Measurements from ENCODE around the gene CCDC70. TPM values are rescaled to one million over a fixed set of nuclear protein-coding genes. Genes with fewer than 3 reads are reported as not detected.

The CCDC70 gene
- total RNA-seq, 2 donors from 2014 or later = not detected

DNA sequence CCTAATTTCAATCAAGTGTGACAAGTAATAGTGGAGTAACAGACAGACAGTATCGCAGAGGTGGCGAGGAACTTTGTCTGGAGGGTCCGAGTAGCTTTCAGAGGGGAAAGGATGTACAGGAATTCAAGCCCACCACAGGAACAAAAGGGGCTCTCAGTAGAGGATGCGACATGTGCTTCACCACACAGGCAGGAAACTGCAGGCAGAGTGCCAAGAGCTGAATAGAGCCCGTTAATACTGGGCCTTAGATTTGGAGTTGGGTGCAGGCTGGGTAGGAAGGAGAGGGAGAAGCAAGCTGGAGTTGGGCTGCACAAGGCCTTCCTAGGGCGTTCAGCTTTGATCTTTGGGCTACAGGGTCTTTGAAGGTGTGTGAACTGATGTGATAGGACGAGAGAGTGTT, 1.2 kb downstream of the CCDC70 start:
- TF ChIP-seq CTCF (IDR thresholded peaks at IDR 0.05) = no peak
- DNase-seq (ENCODE audit: low spot score) = no peak
- Histone ChIP-seq H3K4me1 (ENCODE audit: control insufficient read depth in 1 of 2, low read depth in 2 of 2) (no peaks in the 10 kb centered on the region), H3K4me3 (no peak overlapping the region), H3K9me3 (no peaks in the 10 kb centered on the region), H3K27me3 (replicated peaks; ENCODE audit: insufficient read depth) (no peaks in the 10 kb centered on the region), H3K27ac (no peak overlapping the region), H3K36me3 (no peaks in the 10 kb centered on the region)
- ATAC-seq (ENCODE audit: insufficient number of reproducible peaks, low FRiP score, low read depth) = no peak

DNA sequence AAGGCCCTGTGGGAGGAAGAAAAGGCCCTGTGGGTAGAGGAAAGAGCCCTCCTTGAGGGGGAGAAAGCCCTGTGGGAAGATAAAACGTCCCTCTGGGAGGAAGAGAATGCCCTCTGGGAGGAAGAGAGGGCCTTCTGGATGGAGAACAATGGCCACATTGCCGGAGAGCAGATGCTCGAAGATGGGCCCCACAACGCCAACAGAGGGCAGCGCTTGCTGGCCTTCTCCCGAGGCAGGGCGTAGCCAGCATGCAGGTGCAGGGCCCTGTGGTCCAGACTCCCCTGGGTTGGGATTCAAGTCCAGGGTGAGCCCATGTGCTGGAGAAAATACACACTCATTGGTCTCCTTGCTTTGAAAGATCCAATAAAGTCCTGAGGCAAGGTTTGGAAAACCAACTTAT, 4.1 kb downstream of the CCDC70 start:
- no peak for TF ChIP-seq CTCF (IDR thresholded peaks at IDR 0.05)
- Histone ChIP-seq H3K27me3 (replicated peaks; ENCODE audit: insufficient read depth) (no peaks in the 10 kb centered on the region), H3K36me3 (no peaks in the 10 kb centered on the region), H3K4me1 (ENCODE audit: control insufficient read depth in 1 of 2, low read depth in 2 of 2) (no peaks in the 10 kb centered on the region), H3K27ac (no peak overlapping the region), H3K4me3 (no peak overlapping the region), H3K9me3 (no peaks in the 10 kb centered on the region)
- ATAC-seq (ENCODE audit: insufficient number of reproducible peaks, low FRiP score, low read depth) (no peak), DNase-seq (ENCODE audit: low spot score) (no peak)

- Histone ChIP-seq H3K4me3 (no peak overlapping the region), H3K36me3 (no peaks in the 10 kb centered on the region), H3K4me1 (ENCODE audit: control insufficient read depth in 1 of 2, low read depth in 2 of 2) (no peaks in the 10 kb centered on the region), H3K27ac (no peak overlapping the region), H3K9me3 (no peaks in the 10 kb centered on the region), H3K27me3 (replicated peaks; ENCODE audit: insufficient read depth) (no peaks in the 10 kb centered on the region)
- ATAC-seq (ENCODE audit: insufficient number of reproducible peaks, low FRiP score, low read depth) = no peak
- no peak for TF ChIP-seq CTCF (IDR thresholded peaks at IDR 0.05)
- no peak for DNase-seq (ENCODE audit: low spot score)
Measured at GRCh38 chr13:51867062-51867461, 5.3 kb downstream of the CCDC70 start.

GRCh38 chr13:51869916-51870315, 8.1 kb downstream of the CCDC70 start:
- no peak for TF ChIP-seq CTCF (IDR thresholded peaks at IDR 0.05)
- Histone ChIP-seq H3K4me1 (ENCODE audit: control insufficient read depth in 1 of 2, low read depth in 2 of 2) (no peaks in the 10 kb centered on the region), H3K27ac (no peak overlapping the region), H3K9me3 (no peaks in the 10 kb centered on the region), H3K36me3 (no peaks in the 10 kb centered on the region), H3K27me3 (replicated peaks; ENCODE audit: insufficient read depth) (no peaks in the 10 kb centered on the region), H3K4me3 (no peak overlapping the region)
- ATAC-seq (ENCODE audit: insufficient number of reproducible peaks, low FRiP score, low read depth) (no peak), DNase-seq (ENCODE audit: low spot score) (no peak)

DNA sequence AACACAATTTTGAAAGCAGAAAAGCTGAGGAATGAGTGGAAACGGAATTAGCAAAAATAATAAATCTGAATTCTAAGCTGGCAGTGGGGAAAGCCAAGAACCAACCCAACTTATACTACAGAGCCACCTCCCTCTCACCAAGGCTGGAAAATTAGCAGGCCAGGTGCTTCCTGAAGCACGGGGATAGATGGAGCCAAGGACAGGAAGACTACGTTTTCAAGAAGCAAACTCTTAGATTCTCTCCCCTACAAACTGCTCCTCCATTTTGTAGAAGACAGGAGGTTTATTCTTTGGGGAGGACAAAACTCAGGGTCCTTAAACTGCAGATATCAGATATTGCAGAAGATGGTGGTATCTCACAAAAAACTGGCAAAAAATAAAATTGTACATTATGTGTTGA, 8.8 kb downstream of the CCDC70 start:
- Histone ChIP-seq H3K9me3 (no peaks in the 10 kb centered on the region), H3K4me1 (ENCODE audit: control insufficient read depth in 1 of 2, low read depth in 2 of 2) (no peaks in the 10 kb centered on the region), H3K27me3 (replicated peaks; ENCODE audit: insufficient read depth) (no peaks in the 10 kb centered on the region), H3K4me3 (no peak overlapping the region), H3K27ac (no peak overlapping the region), H3K36me3 (no peaks in the 10 kb centered on the region)
- DNase-seq (ENCODE audit: low spot score) (no peak), ATAC-seq (ENCODE audit: insufficient number of reproducible peaks, low FRiP score, low read depth) (no peak)
- no peak for TF ChIP-seq CTCF (IDR thresholded peaks at IDR 0.05)

Data from thoracic aorta (tissue), 2 donors.